PFSK-1 (cell line): ENCODE data around the gene HEPACAM.

Experiments used
- FOXP2 ChIP-seq: optimal IDR thresholded peaks from 2 replicates; pipeline ENCODE3; 2011; ENCODE audit warnings: borderline replicate concordance, control low read depth, inconsistent platforms; ENCODE audit not compliant: insufficient read depth; ENCODE audit errors: extremely low read length, extremely low read depth
- POLR2AphosphoS5 ChIP-seq: IDR thresholded peaks from 2 replicates; pipeline ENCODE4 v1.6.1; 2012; ENCODE audit warnings: low read depth, mild to moderate bottlenecking, control low read depth, low read length, moderate library complexity
- REST ChIP-seq, 2 experiments: IDR thresholded peaks; 2 replicates each; pipeline versions ENCODE4 v1.6.1 to v1.8.0; 2011 to 2012; ENCODE audit warnings: low read depth in 2 of 2, low read length in 2 of 2, control low read depth in 1 of 2, inconsistent platforms in 1 of 2, mild to moderate bottlenecking in 1 of 2, moderate library complexity in 1 of 2; ENCODE audit not compliant: insufficient read depth in 1 of 2
- SIN3A ChIP-seq: IDR thresholded peaks from 2 replicates; pipeline ENCODE4 v1.6.1; 2012; ENCODE audit warnings: mild to moderate bottlenecking, low read length, moderate library complexity, borderline replicate concordance; ENCODE audit not compliant: insufficient read depth
- TAF1 ChIP-seq: IDR thresholded peaks from 2 replicates; pipeline ENCODE4 v1.6.1; 2012; ENCODE audit warnings: low read length, control low read depth, borderline replicate concordance; ENCODE audit not compliant: insufficient read depth

HEPACAM gene

GRCh38 chr11:124875943-124876817, 59.7 kb downstream of the HEPACAM start:
- TF ChIP-seq TAF1 (no peak), FOXP2 (peak; percentile 83), SIN3A (0 out of 2 replicates have a peak, but pooled peaks have one; percentile 53), REST (IDR thresholded peaks at IDR 0.05; ENCODE audit: insufficient read depth in 1 of 2, low read depth in 2 of 2, low read length in 2 of 2) (no peak), POLR2AphosphoS5 (no peak)

DNA sequence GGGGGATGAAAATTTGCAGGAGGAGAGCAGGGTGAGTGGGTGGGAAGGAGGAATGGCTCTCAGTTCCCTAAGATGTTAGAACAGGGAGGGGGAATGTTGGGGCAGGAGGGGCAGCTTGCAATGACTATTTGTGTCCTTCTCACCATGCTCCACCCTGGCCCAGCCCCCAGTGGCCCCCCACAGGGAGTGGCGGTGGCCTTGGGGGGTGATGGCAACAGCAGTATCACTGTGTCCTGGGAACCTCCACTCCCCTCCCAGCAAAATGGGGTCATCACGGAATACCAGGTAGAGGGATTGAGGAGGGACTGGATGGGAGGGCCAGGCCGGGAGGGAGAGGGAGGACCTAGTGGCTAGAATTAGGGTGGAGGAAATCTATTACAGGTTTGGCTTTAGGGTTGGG, 60.4 kb downstream of the HEPACAM start:
- TF ChIP-seq FOXP2 = no peak
- no peak for TF ChIP-seq REST (IDR thresholded peaks at IDR 0.05; ENCODE audit: insufficient read depth in 1 of 2, low read depth in 2 of 2, low read length in 2 of 2)
- TF ChIP-seq POLR2AphosphoS5 = no peak
- TF ChIP-seq SIN3A = no peak
- no peak for TF ChIP-seq TAF1

- TF ChIP-seq SIN3A (no peak), TAF1 (no peak), POLR2AphosphoS5 (no peak), FOXP2 (no peak), REST (IDR thresholded peaks at IDR 0.05; ENCODE audit: insufficient read depth in 1 of 2, low read depth in 2 of 2, low read length in 2 of 2) (no peak)
Measured at GRCh38 chr11:124874571-124875255, 61.1 kb downstream of the HEPACAM start.

DNA sequence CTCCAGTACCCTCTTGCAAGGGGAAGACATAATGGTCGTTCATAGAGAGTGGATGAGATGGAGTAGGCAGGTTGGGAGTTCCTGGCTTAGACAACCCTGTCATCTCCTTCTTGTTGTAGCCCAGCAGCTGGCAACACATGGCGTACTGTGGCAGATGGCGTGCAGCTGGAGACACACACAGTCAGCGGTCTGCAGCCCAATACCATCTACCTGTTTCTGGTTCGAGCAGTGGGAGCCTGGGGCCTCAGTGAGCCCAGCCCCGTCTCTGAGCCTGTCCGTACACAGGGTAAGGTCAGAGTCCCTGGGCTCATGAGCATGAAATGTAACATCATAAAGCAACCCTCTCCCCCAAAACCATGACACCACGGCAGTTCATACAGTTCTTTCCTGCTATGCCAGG, 61.9 kb downstream of the HEPACAM start:
- TF ChIP-seq POLR2AphosphoS5 (no peak), REST (IDR thresholded peaks at IDR 0.05; ENCODE audit: insufficient read depth in 1 of 2, low read depth in 2 of 2, low read length in 2 of 2) (no peak), SIN3A (no peak), TAF1 (no peak), FOXP2 (no peak)
